Effector memory CD8-positive, alpha-beta T cell (primary cell): ENCODE measurements around the gene TULP4.
"Not testable (repeated sequence)": the region's sequence is repeated elsewhere in the genome, so short reads cannot be mapped to it uniquely, and the experiment has no call there.

Source experiments
- ATAC-seq: fragments of 150-1000 bp; cut with Tn5 transposase; replicated peaks from 2 replicates; pipeline ENCODE4 v1.10.0; 2021; ENCODE audit warnings: mild to moderate bottlenecking, moderate library complexity
- DNase-seq, 3 experiments: peaks; one replicate each; pipeline ENCODE4 v3.0.0; 2021
- H3K27ac Mint-ChIP-seq, 2 donors: one replicate each; pipeline ENCODE4 v1.8.0; 2022; ENCODE audit warnings: mild to moderate bottlenecking in 2 of 2, mixed read lengths in 2 of 2, moderate library complexity in 2 of 2
- H3K27me3 Mint-ChIP-seq, 2 donors: one replicate each; pipeline ENCODE4 v1.8.0; 2022; ENCODE audit warnings: mixed read lengths in 2 of 2
- H3K36me3 Mint-ChIP-seq: one replicate; pipeline ENCODE4 v1.8.0; 2022; ENCODE audit warnings: mild to moderate bottlenecking, moderate library complexity, mixed read lengths; ENCODE audit not compliant: insufficient read depth
- H3K4me1 Mint-ChIP-seq, 2 donors: one replicate each; pipeline ENCODE4 v1.8.0; 2022; ENCODE audit warnings: low read depth in 2 of 2, mixed read lengths in 2 of 2
- H3K4me3 Mint-ChIP-seq, 2 donors: one replicate each; pipeline ENCODE4 v1.8.0; 2022; ENCODE audit warnings: mild to moderate bottlenecking in 2 of 2, mixed read lengths in 2 of 2, moderate library complexity in 2 of 2
- H3K9me3 Mint-ChIP-seq, 2 donors: one replicate each; pipeline ENCODE4 v1.8.0; 2022; ENCODE audit warnings: mixed read lengths in 2 of 2

Gene TULP4

GRCh38 chr6:158514176-158514575 lies 201.9 kb downstream of the TULP4 start:
- peak; percentile 18 for ATAC-seq
- Mint-ChIP-seq H3K4me1 (peaks cover 24 to 33% of the 10 kb centered on the region in 2 donors), H3K27me3 (peaks cover 0 to 14% of the 10 kb centered on the region in 2 donors), H3K9me3 (no peaks in the 10 kb centered on the region), H3K27ac (peak overlapping the region; percentile 26 to 81), H3K36me3 (no peaks in the 10 kb centered on the region), H3K4me3 (peak overlapping the region; percentile 55 to 62)
- no peak for DNase-seq

GRCh38 chr6:158514991-158515390 lies 202.7 kb downstream of the TULP4 start:
- Mint-ChIP-seq H3K4me3 (no peak overlapping the region), H3K27ac (peak overlapping the region in 1 of 2 donors; percentile 81), H3K9me3 (no peaks in the 10 kb centered on the region), H3K4me1 (peaks cover 24 to 33% of the 10 kb centered on the region in 2 donors), H3K27me3 (peaks cover 0 to 14% of the 10 kb centered on the region in 2 donors), H3K36me3 (no peaks in the 10 kb centered on the region)
- DNase-seq: no peak
- ATAC-seq: no peak

GRCh38 chr6:158516098-158516497 lies 203.8 kb downstream of the TULP4 start:
- no peak overlapping the region for H3K27ac Mint-ChIP-seq
- peaks cover 24 to 33% of the 10 kb centered on the region in 2 donors for H3K4me1 Mint-ChIP-seq
- H3K9me3 Mint-ChIP-seq: no peaks in the 10 kb centered on the region
- H3K4me3 Mint-ChIP-seq: peak overlapping the region in 1 of 2 donors; percentile 3
- DNase-seq (no peak), ATAC-seq (no peak)
- no peaks in the 10 kb centered on the region for H3K36me3 Mint-ChIP-seq
- peaks cover 0 to 14% of the 10 kb centered on the region in 2 donors for H3K27me3 Mint-ChIP-seq

DNA sequence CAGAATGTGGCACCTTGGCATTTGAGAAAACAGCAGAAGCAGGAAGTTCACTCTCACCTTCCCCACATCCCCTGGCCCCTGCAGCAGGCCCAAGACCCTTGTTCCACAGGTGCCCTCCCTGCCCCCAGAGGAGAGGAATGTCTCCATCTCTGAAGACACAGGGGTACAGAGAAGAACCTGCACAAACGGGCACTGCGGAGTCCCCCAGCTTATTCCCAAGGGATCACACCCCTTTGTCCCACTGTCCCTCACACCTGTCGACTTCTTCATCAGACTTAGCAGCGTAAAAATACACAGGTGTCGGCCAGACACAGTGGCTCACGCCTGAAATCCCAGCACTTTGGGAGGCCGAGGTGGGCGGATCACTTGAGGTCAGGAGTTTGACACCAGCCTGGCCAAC lies 204.8 kb downstream of the TULP4 start:
- Mint-ChIP-seq H3K4me3 (peak overlapping the region in 1 of 2 donors; percentile 80), H3K9me3 (no peaks in the 10 kb centered on the region), H3K36me3 (no peaks in the 10 kb centered on the region), H3K27ac (no peak overlapping the region), H3K4me1 (peaks cover 24 to 33% of the 10 kb centered on the region in 2 donors), H3K27me3 (peaks cover 0 to 14% of the 10 kb centered on the region in 2 donors)
- no peak for ATAC-seq
- DNase-seq: no peak

- H3K27ac Mint-ChIP-seq: no peak overlapping the region
- no peaks in the 10 kb centered on the region for H3K36me3 Mint-ChIP-seq
- no peaks in the 10 kb centered on the region for H3K9me3 Mint-ChIP-seq
- peak overlapping the region; percentile 80 to 84 for H3K4me3 Mint-ChIP-seq
- no peak for DNase-seq
- ATAC-seq: peak; percentile 68
- H3K27me3 Mint-ChIP-seq: peaks cover 0 to 14% of the 10 kb centered on the region in 2 donors
- H3K4me1 Mint-ChIP-seq: peaks cover 24 to 33% of the 10 kb centered on the region in 2 donors
These were observed 205.3 kb downstream of the TULP4 start for GRCh38 chr6:158517581-158517980.

DNA sequence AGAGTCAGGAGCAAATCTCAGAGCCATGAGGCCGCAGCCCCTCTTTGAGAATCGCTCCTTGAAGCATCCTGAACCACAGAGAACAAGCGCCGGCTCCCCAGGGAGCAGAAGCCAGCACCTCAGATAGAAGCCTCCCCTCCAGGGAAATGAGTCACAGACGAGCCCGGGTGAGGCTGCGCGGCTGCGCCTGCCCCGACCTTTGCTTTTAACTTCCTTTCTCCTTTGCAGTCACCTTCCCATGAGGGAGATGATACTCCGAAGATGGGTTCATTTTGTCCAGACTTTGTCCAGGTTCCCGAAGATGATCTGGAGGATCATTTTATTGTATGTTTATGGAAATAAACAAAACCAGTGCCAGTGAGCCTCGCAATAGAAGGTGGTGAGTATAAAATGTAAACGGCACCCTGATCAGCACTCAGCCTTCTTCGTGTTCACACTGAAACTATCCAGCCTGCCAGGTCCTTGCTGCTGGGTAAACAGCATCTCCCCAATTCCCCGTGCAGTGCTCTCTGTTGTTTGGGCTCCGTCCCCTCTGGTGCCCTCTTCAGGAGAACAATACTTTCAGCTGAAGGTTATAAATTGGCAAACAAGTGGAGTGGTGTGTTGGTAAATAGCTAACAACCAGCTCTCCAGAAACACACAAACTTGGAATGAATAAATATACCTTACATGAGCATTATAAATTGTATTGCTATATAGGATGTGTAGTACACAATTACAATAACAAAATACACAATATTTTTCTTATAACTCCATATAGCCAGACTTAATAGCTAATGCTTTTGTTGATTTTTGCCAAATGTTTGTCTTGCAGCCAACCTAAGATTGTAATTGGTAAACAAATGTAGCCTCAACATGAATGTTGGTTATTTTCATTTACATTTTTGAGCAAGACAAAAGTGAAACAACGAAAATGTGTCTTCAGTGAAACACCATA lies 206.2 kb downstream of the TULP4 start:
- H3K4me1 Mint-ChIP-seq: peaks cover 24 to 32% of the 10 kb centered on the region in 2 donors
- peaks cover under 1% of the 10 kb centered on the region for H3K36me3 Mint-ChIP-seq
- H3K27me3 Mint-ChIP-seq: peaks cover 3 to 19% of the 10 kb centered on the region in 2 donors
- H3K4me3 Mint-ChIP-seq: peak overlapping the region; percentile 80 to 84
- H3K27ac Mint-ChIP-seq: peak overlapping the region; percentile 73 to 88
- no peaks in the 10 kb centered on the region for H3K9me3 Mint-ChIP-seq
- DNase-seq (peak; percentile 26 to 37 (median 29)), ATAC-seq (peak; percentile 77)

GRCh38 chr6:158519300-158519699 lies 207.0 kb downstream of the TULP4 start:
- ATAC-seq (no peak), DNase-seq (no peak)
- Mint-ChIP-seq H3K9me3 (no peaks in the 10 kb centered on the region), H3K27me3 (peaks cover 12 to 27% of the 10 kb centered on the region in 2 donors), H3K36me3 (peaks cover 4% of the 10 kb centered on the region), H3K4me3 (no peak overlapping the region), H3K27ac (no peak overlapping the region), H3K4me1 (peaks cover 17 to 24% of the 10 kb centered on the region in 2 donors)

GRCh38 chr6:158519761-158520160 lies 207.5 kb downstream of the TULP4 start:
- Mint-ChIP-seq H3K27me3 (peaks cover 16 to 32% of the 10 kb centered on the region in 2 donors), H3K27ac (no peak overlapping the region), H3K9me3 (no peaks in the 10 kb centered on the region), H3K36me3 (peaks cover 4% of the 10 kb centered on the region), H3K4me1 (peaks cover 12 to 19% of the 10 kb centered on the region in 2 donors), H3K4me3 (no peak overlapping the region)
- DNase-seq (no peak), ATAC-seq (no peak)

DNA sequence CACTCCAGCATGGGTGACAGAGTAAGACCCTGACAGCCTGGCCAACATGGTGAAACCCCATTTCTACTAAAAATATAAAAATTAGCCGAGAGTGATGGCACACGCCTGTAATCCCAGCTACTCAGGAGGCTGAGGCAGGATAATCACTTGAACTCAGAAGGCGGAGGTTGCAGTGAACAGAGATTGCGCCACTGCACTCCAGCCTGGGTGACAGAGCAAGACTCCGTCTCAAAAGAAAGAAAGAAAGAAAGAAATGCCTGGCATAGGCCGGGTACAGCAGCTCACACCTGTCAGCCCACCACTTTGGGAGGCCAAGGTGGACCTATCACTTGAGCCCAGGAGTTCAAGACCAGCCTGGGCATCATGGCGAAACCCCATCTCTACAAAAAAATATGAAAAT lies 208.7 kb downstream of the TULP4 start:
- H3K9me3 Mint-ChIP-seq, DNase-seq, H3K27ac Mint-ChIP-seq, ATAC-seq, H3K36me3 Mint-ChIP-seq, H3K4me3 Mint-ChIP-seq: not testable (repeated sequence)
- Mint-ChIP-seq H3K27me3 (peaks cover 28 to 36% of the 10 kb centered on the region in 2 donors), H3K4me1 (peaks cover 8 to 13% of the 10 kb centered on the region in 2 donors)

- peaks cover 36 to 38% of the 10 kb centered on the region in 2 donors for H3K27me3 Mint-ChIP-seq
- no peak for DNase-seq
These were observed 209.5 kb downstream of the TULP4 start for GRCh38 chr6:158521759-158522158.

GRCh38 chr6:158522616-158523015 lies 210.4 kb downstream of the TULP4 start:
- Mint-ChIP-seq H3K36me3 (peaks cover 4% of the 10 kb centered on the region), H3K27me3 (peaks cover 45 to 47% of the 10 kb centered on the region in 2 donors), H3K27ac (no peak overlapping the region), H3K4me3 (no peak overlapping the region), H3K4me1 (peaks cover 8 to 9% of the 10 kb centered on the region in 2 donors), H3K9me3 (peaks cover 2 to 8% of the 10 kb centered on the region in 2 donors)
- ATAC-seq: no peak
- no peak for DNase-seq

More at GRCh38 chr6:158521759-158522158, 209.5 kb downstream of the TULP4 start:
- ATAC-seq: no peak
- Mint-ChIP-seq H3K9me3 (peaks cover 0 to 5% of the 10 kb centered on the region in 2 donors), H3K27ac (no peak overlapping the region), H3K36me3 (peaks cover 4% of the 10 kb centered on the region), H3K4me3 (no peak overlapping the region), H3K4me1 (peaks cover 8 to 11% of the 10 kb centered on the region in 2 donors)

- DNase-seq (no peak), ATAC-seq (no peak)
- peaks cover 59 to 64% of the 10 kb centered on the region in 2 donors for H3K27me3 Mint-ChIP-seq
- peak overlapping the region in 1 of 2 donors; percentile 81 for H3K27ac Mint-ChIP-seq
- H3K9me3 Mint-ChIP-seq: peaks cover 4 to 8% of the 10 kb centered on the region in 2 donors
- peaks cover 4% of the 10 kb centered on the region for H3K36me3 Mint-ChIP-seq
- H3K4me1 Mint-ChIP-seq: no peaks in the 10 kb centered on the region
- H3K4me3 Mint-ChIP-seq: no peak overlapping the region
These were observed 212.0 kb downstream of the TULP4 start for GRCh38 chr6:158524311-158524710.

DNA sequence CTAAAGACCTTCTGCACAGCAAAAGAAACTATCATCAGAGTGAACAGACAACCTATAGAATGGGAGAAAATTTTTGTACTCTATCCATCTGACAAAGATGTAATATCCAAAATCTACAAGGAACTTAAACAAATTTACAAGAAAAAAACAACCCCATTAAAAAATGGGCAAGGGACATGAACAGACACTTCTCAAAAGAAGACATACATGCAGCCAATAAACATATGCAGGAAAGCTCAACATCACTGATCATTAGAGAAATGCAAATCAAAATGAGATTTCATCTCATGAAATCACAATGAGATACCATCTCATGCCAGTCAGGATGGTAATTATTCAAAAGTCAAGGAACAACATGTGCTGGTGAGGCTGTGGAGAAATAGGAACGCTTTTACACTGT lies 215.6 kb downstream of the TULP4 start:
- not testable (repeated sequence) for H3K36me3 Mint-ChIP-seq, H3K4me3 Mint-ChIP-seq, H3K9me3 Mint-ChIP-seq, H3K27ac Mint-ChIP-seq, DNase-seq, H3K4me1 Mint-ChIP-seq, ATAC-seq
- H3K27me3 Mint-ChIP-seq: peaks cover 80 to 94% of the 10 kb centered on the region in 2 donors

GRCh38 chr6:158528826-158529225 lies 216.6 kb downstream of the TULP4 start:
- H3K27ac Mint-ChIP-seq: no peak overlapping the region
- peaks cover 73 to 89% of the 10 kb centered on the region in 2 donors for H3K27me3 Mint-ChIP-seq
- no peaks in the 10 kb centered on the region for H3K4me1 Mint-ChIP-seq
- peaks cover under 1% of the 10 kb centered on the region for H3K36me3 Mint-ChIP-seq
- no peak for DNase-seq
- peaks cover 4 to 8% of the 10 kb centered on the region in 2 donors for H3K9me3 Mint-ChIP-seq
- H3K4me3 Mint-ChIP-seq: no peak overlapping the region
- no peak for ATAC-seq
